KMS-11 (cell line): Measurements from ENCODE around the gene KCNJ6.

ENCODE experiments used
- H2AFZ ChIP-seq: fragments of 200-600 bp; sonication (generic); 2 replicates; pipeline ENCODE4 v1.6.1; 2016; ENCODE audit warnings: antibody characterized with exemption, mixed run types, low read depth
- H3K27ac ChIP-seq: fragments of 200-600 bp; sonication (generic); 2 replicates; pipeline ENCODE4 v1.6.1; 2016; ENCODE audit warnings: mild to moderate bottlenecking, mixed run types
- H3K27me3 ChIP-seq: fragments of 200-600 bp; sonication (generic); 2 replicates; pipeline ENCODE4 v1.6.1; 2017; ENCODE audit warnings: mild to moderate bottlenecking, low read depth, mixed run types, moderate library complexity; ENCODE audit not compliant: insufficient read depth
- H3K36me3 ChIP-seq: fragments of 200-600 bp; sonication (generic); 2 replicates; pipeline ENCODE4 v1.6.1; 2017; ENCODE audit warnings: mild to moderate bottlenecking, mixed run types; ENCODE audit not compliant: insufficient read depth
- H3K4me1 ChIP-seq: fragments of 200-600 bp; sonication (generic); 2 replicates; pipeline ENCODE4 v1.6.1; 2016; ENCODE audit warnings: mild to moderate bottlenecking, low read depth, mixed run types; ENCODE audit not compliant: poor library complexity, severe bottlenecking
- H3K4me2 ChIP-seq: fragments of 200-600 bp; sonication (generic); 2 replicates; pipeline ENCODE4 v1.7.0; 2016; ENCODE audit warnings: mild to moderate bottlenecking, mixed run types
- H3K4me3 ChIP-seq: fragments of 200-600 bp; sonication (generic); IDR thresholded peaks from 2 replicates; pipeline ENCODE4 v1.6.1; 2017; ENCODE audit warnings: low read depth, low read length, mixed read lengths; ENCODE audit not compliant: insufficient read depth
- H3K79me2 ChIP-seq: fragments of 200-600 bp; sonication (generic); 2 replicates; pipeline ENCODE4 v1.6.1; 2016; ENCODE audit warnings: low read depth, mixed run types; ENCODE audit not compliant: insufficient read depth
- H3K9ac ChIP-seq: fragments of 200-600 bp; sonication (generic); 2 replicates; pipeline ENCODE4 v1.6.1; 2016; ENCODE audit warnings: mild to moderate bottlenecking, mixed run types
- H4K20me1 ChIP-seq: fragments of 200-600 bp; sonication (generic); 2 replicates; pipeline ENCODE4 v1.6.1; 2016; ENCODE audit warnings: mild to moderate bottlenecking, mixed run types; ENCODE audit not compliant: insufficient read depth
- TF ChIP-seq, protein P1 (sequence below): fragments of 200-600 bp; sonication (generic); conservative IDR thresholded peaks from 2 replicates; pipeline ENCODE4 v1.6.1; 2017; ENCODE audit warnings: low read depth, mild to moderate bottlenecking, antibody characterized with exemption, low read length, moderate library complexity, mixed read lengths

Gene KCNJ6

DNA sequence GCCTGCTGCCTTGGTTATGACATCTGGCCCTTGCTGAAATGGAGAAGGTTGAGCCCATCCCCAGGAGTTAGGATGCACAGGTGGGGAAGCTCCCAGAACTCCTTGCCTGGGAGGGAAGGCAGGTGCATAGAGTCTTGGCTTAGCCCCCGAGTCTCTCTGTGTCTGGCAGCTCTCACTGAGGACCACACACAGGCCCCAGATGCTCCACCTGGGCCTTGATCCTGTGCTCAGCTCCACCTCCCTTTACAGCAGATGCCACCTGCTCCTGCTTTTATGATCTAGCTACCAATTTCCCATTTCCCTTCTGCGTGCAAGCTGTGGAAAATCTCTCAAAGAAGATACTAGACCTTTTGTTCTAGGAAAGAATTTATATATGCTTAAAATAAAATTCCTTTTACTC, 28.8 kb upstream of the KCNJ6 start:
- Histone ChIP-seq H3K4me1 (no peaks in the 10 kb centered on the region), H3K36me3 (no peaks in the 10 kb centered on the region), H3K4me3 (no peak overlapping the region), H3K9ac (no peak overlapping the region), H4K20me1 (no peaks in the 10 kb centered on the region), H3K27me3 (no peaks in the 10 kb centered on the region), H3K79me2 (no peaks in the 10 kb centered on the region), H3K27ac (no peak overlapping the region), H2AFZ (no peak overlapping the region), H3K4me2 (no peak overlapping the region)
- TF ChIP-seq, protein P1, sequence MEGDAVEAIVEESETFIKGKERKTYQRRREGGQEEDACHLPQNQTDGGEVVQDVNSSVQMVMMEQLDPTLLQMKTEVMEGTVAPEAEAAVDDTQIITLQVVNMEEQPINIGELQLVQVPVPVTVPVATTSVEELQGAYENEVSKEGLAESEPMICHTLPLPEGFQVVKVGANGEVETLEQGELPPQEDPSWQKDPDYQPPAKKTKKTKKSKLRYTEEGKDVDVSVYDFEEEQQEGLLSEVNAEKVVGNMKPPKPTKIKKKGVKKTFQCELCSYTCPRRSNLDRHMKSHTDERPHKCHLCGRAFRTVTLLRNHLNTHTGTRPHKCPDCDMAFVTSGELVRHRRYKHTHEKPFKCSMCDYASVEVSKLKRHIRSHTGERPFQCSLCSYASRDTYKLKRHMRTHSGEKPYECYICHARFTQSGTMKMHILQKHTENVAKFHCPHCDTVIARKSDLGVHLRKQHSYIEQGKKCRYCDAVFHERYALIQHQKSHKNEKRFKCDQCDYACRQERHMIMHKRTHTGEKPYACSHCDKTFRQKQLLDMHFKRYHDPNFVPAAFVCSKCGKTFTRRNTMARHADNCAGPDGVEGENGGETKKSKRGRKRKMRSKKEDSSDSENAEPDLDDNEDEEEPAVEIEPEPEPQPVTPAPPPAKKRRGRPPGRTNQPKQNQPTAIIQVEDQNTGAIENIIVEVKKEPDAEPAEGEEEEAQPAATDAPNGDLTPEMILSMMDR, result no peak

DNA sequence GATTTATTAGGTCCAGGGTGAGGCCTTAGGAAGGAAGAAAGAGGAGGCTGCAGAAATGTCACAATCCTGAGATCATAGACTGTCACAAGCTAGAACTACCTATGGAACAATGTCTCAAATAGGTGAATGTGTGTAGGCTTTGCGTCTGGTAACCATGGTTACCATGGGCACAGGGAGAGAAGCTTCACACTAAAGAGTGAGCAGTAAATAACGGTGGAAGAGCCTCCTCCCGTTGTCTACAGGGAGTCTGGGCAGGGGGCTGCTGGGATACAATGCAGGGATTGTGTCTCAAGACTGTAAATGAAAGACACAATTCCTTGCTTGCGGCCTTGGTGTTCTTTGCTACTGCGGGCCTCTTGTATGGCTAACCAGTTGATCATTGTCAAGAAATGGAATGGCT, 28.2 kb upstream of the KCNJ6 start:
- H3K27me3 ChIP-seq, result no peaks in the 10 kb centered on the region
- TF ChIP-seq, protein P1, result no peak

DNA sequence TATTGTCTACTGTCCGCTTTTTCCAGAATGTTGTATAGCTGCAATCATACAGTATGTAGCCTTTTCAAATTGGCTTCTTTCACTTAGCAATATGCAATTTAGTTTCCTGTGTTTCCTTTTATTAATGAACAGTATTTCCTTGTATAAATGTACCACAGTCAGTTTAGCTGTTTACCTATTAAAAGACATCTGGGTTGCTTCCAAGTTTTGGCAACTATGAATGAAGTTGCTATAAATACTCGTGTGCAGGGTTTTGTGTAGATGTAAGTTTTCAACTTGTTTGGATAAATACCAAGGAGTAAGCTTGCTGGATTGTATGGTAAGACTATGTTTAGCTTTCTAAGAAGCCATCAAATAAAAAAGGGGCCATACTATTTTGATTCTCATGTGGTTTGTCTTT, 24.4 kb upstream of the KCNJ6 start:
- Histone ChIP-seq H3K79me2 (no peaks in the 10 kb centered on the region), H3K27me3 (no peaks in the 10 kb centered on the region), H3K4me1 (no peaks in the 10 kb centered on the region), H3K9ac (no peak overlapping the region), H3K27ac (no peak overlapping the region), H4K20me1 (no peaks in the 10 kb centered on the region), H3K4me2 (no peak overlapping the region), H3K4me3 (no peak overlapping the region), H2AFZ (no peak overlapping the region), H3K36me3 (no peaks in the 10 kb centered on the region)
- TF ChIP-seq, protein P1, result no peak

More for the DNA sequence above, 28.2 kb upstream of the KCNJ6 start:
- Histone ChIP-seq H2AFZ (no peak overlapping the region), H3K9ac (no peak overlapping the region), H3K4me1 (no peaks in the 10 kb centered on the region), H3K27ac (no peak overlapping the region), H3K4me3 (no peak overlapping the region), H3K4me2 (no peak overlapping the region), H3K36me3 (no peaks in the 10 kb centered on the region), H4K20me1 (no peaks in the 10 kb centered on the region), H3K79me2 (no peaks in the 10 kb centered on the region)

DNA sequence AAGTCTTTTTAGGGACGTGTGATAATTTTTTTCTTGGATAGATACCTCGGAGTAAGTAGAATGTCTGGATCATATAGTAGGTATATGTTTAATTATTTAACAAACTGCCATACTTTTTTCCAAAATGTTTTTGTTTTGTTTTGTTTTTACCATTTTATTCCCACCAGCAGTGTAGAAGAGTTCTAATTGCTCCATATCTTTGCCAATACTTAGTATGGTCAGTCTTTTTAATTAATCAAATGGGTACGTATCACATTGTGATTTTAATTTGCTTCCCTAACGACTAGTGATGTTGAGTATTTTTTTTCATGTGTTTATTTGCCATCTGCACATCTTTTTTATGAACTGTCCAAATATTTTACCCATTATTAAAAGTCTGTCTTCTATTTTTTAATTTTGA, 23.6 kb upstream of the KCNJ6 start:
- H3K4me1 ChIP-seq, result no peaks in the 10 kb centered on the region
- no peak overlapping the region for H3K4me3 ChIP-seq
- H3K36me3 ChIP-seq, result no peaks in the 10 kb centered on the region
- H3K79me2 ChIP-seq, result no peaks in the 10 kb centered on the region
- no peaks in the 10 kb centered on the region for H4K20me1 ChIP-seq
- H3K4me2 ChIP-seq, result no peak overlapping the region
- TF ChIP-seq, protein P1, result no peak
- H3K27ac ChIP-seq, result no peak overlapping the region
- no peaks in the 10 kb centered on the region for H3K27me3 ChIP-seq
- no peak overlapping the region for H2AFZ ChIP-seq
- no peak overlapping the region for H3K9ac ChIP-seq
